HepG2 (cell line): ENCODE results near the gene NEBL. TPM values are rescaled to one million over a fixed set of nuclear protein-coding genes. Genes with fewer than 3 reads are reported as not detected.

ENCODE experiments used
- ATAC-seq: fragments of 200-7000 bp; cut with Tn5 transposase; 3 replicates; pipeline ENCODE4 v1.9.1; 2020; ENCODE audit warnings: mild to moderate bottlenecking, moderate library complexity
- BruUV-seq: library from RNA; stranded (reverse); fragments of 400-500 nt; replicated peaks from 2 replicates; lab custom pipeline; 2021; lab: Mats Ljungman, UMichigan
- CTCF ChIA-PET: fragments of 300-600 bp; formaldehyde crosslinking; extraction: SDS; loops from one replicate; lab custom pipeline; 2021; ENCODE audit warnings: low total read pairs, inconsistent platforms, low intra/inter-chr PET ratio; lab: Yijun Ruan, JAX
- POLR2A ChIA-PET: fragments of 350-600 bp; sonication (Branson Sonifier 250); formaldehyde crosslinking; loops from one replicate; lab custom pipeline; 2020; ENCODE audit warnings: antibody characterized with exemption, inconsistent platforms; lab: Yijun Ruan, JAX
- DNase-seq: peaks from one replicate; pipeline ENCODE4 v3.0.0-alpha.2; 2015; ENCODE audit warnings: low spot score
- FAIRE-seq: peaks from 3 replicates; lab custom pipeline; 2011; peaks lifted over from hg19 to GRCh38; lab: Jason Lieb, UNC
- H2AFZ ChIP-seq: one replicate; pipeline ENCODE4 v1.6.1; 2011; ENCODE audit warnings: low read length, inconsistent platforms
- H3K27ac ChIP-seq: fragments of 300-600 bp; 3 replicates; pipeline ENCODE4 v1.8.0; 2011; ENCODE audit warnings: mixed run types, mild to moderate bottlenecking, mixed read lengths, low read length, inconsistent platforms; ENCODE audit not compliant: insufficient read depth; ENCODE audit errors: extremely low read length
- H3K27me3 ChIP-seq, 2 experiments: fragments of 200-600 bp in 1 of 2; 2 replicates in 1 of 2; 3 replicates in 1 of 2; pipeline versions ENCODE4 v1.6.0 to v1.8.0; 2011; ENCODE audit warnings: low read length in 2 of 2, mild to moderate bottlenecking in 2 of 2, moderate library complexity in 2 of 2, inconsistent platforms in 1 of 2; ENCODE audit not compliant: insufficient read depth in 2 of 2, control insufficient read depth in 1 of 2
- H3K36me3 ChIP-seq, 2 experiments: fragments of 200-600 bp in 1 of 2; replicated peaks in 1 of 2; 2 replicates in 1 of 2; 3 replicates in 1 of 2; pipeline versions ENCODE4 v1.5.1 to v1.8.0; 2011; ENCODE audit warnings: low read length in 2 of 2, inconsistent platforms in 1 of 2; ENCODE audit not compliant: insufficient read depth in 2 of 2, control insufficient read depth in 1 of 2
- H3K4me1 ChIP-seq: 2 replicates; pipeline ENCODE4 v1.5.1; 2012; ENCODE audit warnings: low read length, inconsistent platforms; ENCODE audit not compliant: insufficient read depth
- H3K4me2 ChIP-seq: 2 replicates; pipeline ENCODE4 v1.6.0; 2011; ENCODE audit warnings: low read depth, low read length, inconsistent platforms
- H3K4me3 ChIP-seq, 3 experiments: fragments of 200-600 bp in 1 of 3; sonication (generic), shearing (Covaris generic) in 1 of 3; replicated peaks in 1 of 3; 2 replicates each; pipeline ENCODE4 v1.5.1; 2011 to 2016; ENCODE audit warnings: low read length in 3 of 3, inconsistent platforms in 2 of 3, low read depth in 2 of 3, mild to moderate bottlenecking in 2 of 3, control low read depth in 1 of 3, mixed read lengths in 1 of 3; ENCODE audit not compliant: insufficient read depth in 1 of 3
- H3K79me2 ChIP-seq: one replicate; pipeline ENCODE4 v1.6.1; 2011; ENCODE audit warnings: low read length, inconsistent platforms; ENCODE audit not compliant: insufficient read depth
- H3K9ac ChIP-seq: 2 replicates; pipeline ENCODE4 v1.6.0; 2011; ENCODE audit warnings: mild to moderate bottlenecking, low read depth, low read length, inconsistent platforms; ENCODE audit not compliant: insufficient read depth
- H3K9me3 ChIP-seq: 2 replicates; pipeline ENCODE4 v1.5.1; 2012; ENCODE audit warnings: mild to moderate bottlenecking, low read length
- H4K20me1 ChIP-seq: 2 replicates; pipeline ENCODE4 v1.6.0; 2011; ENCODE audit warnings: inconsistent platforms, mild to moderate bottlenecking, low read length, moderate library complexity; ENCODE audit not compliant: insufficient read depth
- CC2D1A ChIP-seq: sonication (generic); formaldehyde crosslinking; IDR thresholded peaks from 2 replicates; pipeline ENCODE4 v1.8.1; 2023; ENCODE audit warnings: mild to moderate bottlenecking, missing genetic modification reagents
- MAFF ChIP-seq: IDR thresholded peaks from 2 replicates; pipeline ENCODE4 v1.6.1; 2011; ENCODE audit warnings: low read depth, low read length, improper control_type of control experiment
- MAFK ChIP-seq, 2 experiments: IDR thresholded peaks in 1 of 2; conservative IDR thresholded peaks in 1 of 2; 2 replicates each; pipeline ENCODE4 v1.6.1; 2011; ENCODE audit warnings: improper control_type of control experiment in 2 of 2, low read length in 2 of 2
- NFYC ChIP-seq: IDR thresholded peaks from 2 replicates; pipeline ENCODE4 v1.6.1; 2016; ENCODE audit warnings: missing genetic modification reagents, missing compliant biosample characterization
- PAWR ChIP-seq: sonication (generic); formaldehyde crosslinking; IDR thresholded peaks from 2 replicates; pipeline ENCODE4 v1.4.0; 2020; ENCODE audit warnings: missing genetic modification reagents, mild to moderate bottlenecking, borderline replicate concordance
- POLR2AphosphoS2 ChIP-seq: IDR thresholded peaks from 2 replicates; pipeline ENCODE4 v1.6.1; 2011; ENCODE audit warnings: low read depth, low read length, improper control_type of control experiment
- ZNF20 ChIP-seq: sonication (generic); formaldehyde crosslinking; IDR thresholded peaks from 2 replicates; pipeline ENCODE4 v1.4.0; 2020; ENCODE audit warnings: mild to moderate bottlenecking, moderate library complexity, missing genetic modification reagents
- ZNF615 ChIP-seq: sonication (generic); formaldehyde crosslinking; IDR thresholded peaks from 2 replicates; pipeline ENCODE4 v1.5.0; 2020; ENCODE audit warnings: mild to moderate bottlenecking, missing genetic modification reagents, borderline replicate concordance
- ZNF768 ChIP-seq: sonication (generic); formaldehyde crosslinking; IDR thresholded peaks from 2 replicates; pipeline ENCODE4 v1.4.0; 2020; ENCODE audit warnings: missing genetic modification reagents
- WGBS: methylation state at CpG from one replicate; pipeline ENCODE4 v1.1.6; 2017; ENCODE audit warnings: low lambda C conversion rate; 5-methylcytosine and 5-hydroxymethylcytosine counted together
- in situ Hi-C: cut with HindIII; loops from 2 replicates; pipeline ENCODE4 v1.10.0; 2017; ENCODE audit warnings: low pct_unique_long_range_greater_than_20kb; ENCODE audit not compliant: extremely low pct_ligation_motif_present
- intact Hi-C: fragments of 100-400 bp; cut with micrococcal nuclease; formaldehyde crosslinking; loops from one replicate; pipeline ENCODE4 v1.10.0; 2022; ENCODE audit not compliant: unreplicated experiment
- polyA plus RNA-seq, 8 experiments: library from polyadenylated mRNA; depleted of rRNA in 3 of 8; stranded (reverse) in 7 of 8; unstranded in 1 of 8; fragments of >200 nt; fragmentation: Illumina TruSeq in 4 of 8; extraction: Trizol in 4 of 8; gene quantifications; 2 replicates each; pipeline versions ENCODE4 v1.2.1 to v1.2.3, GENCODE V29; 2011 to 2016; ENCODE audit warnings: low read depth in 4 of 8, missing spikeins in 1 of 8, mixed read lengths in 1 of 8; ENCODE audit not compliant: insufficient read depth in 1 of 8
- total RNA-seq, 5 experiments: library from RNA; depleted of rRNA; stranded (reverse); fragments of >200 nt; fragmentation: Illumina TruSeq; extraction: Trizol; gene quantifications; 2 replicates each; pipeline ENCODE4 v1.2.3, GENCODE V29; 2016; ENCODE audit warnings: low read depth in 1 of 5
- TF ChIP-seq, protein P1 (sequence below): sonication (generic); formaldehyde crosslinking; IDR thresholded peaks from 2 replicates; pipeline ENCODE4 v1.4.0; 2020; ENCODE audit warnings: missing genetic modification reagents, borderline replicate concordance

The NEBL gene
- total and polyA plus RNA-seq, 2 of the 13 experiments (the other 11 are each of a cell fraction or from before 2014, with no cell fraction given) = not detected

GRCh38 chr10:20806487-20806886, 90.6 kb downstream of the NEBL start:
- no peak overlapping the region for H3K4me3 ChIP-seq
- BruUV-seq = no TSS peak
- no peaks in the 10 kb centered on the region for H4K20me1 ChIP-seq
- H3K27me3 ChIP-seq = no peaks in the 10 kb centered on the region
- ATAC-seq (no peak), DNase-seq (no peak), FAIRE-seq (no peak)
- in situ Hi-C loops (no loop called here), intact Hi-C loops (no loop called here)
- CTCF ChIA-PET = no interaction called here
- H2AFZ ChIP-seq = no peak overlapping the region
- H3K9ac ChIP-seq = no peak overlapping the region
- POLR2A ChIA-PET = no interaction called here
- no peak overlapping the region for H3K27ac ChIP-seq
- H3K36me3 ChIP-seq = no peaks in the 10 kb centered on the region
- H3K4me2 ChIP-seq = no peak overlapping the region
- H3K79me2 ChIP-seq = no peaks in the 10 kb centered on the region
- H3K9me3 ChIP-seq = no peaks in the 10 kb centered on the region
- TF ChIP-seq POLR2AphosphoS2 = no peak
- no peak for TF ChIP-seq ZNF615
- TF ChIP-seq NFYC (CRISPR knock-in tag) = no peak
- TF ChIP-seq ZNF768 (CRISPR knock-in tag) = no peak
- no peak for TF ChIP-seq PAWR (CRISPR knock-in tag)
- no peak for TF ChIP-seq CC2D1A
- no peak for TF ChIP-seq ZNF20
- no peaks in the 10 kb centered on the region for H3K4me1 ChIP-seq
- WGBS = 5% methylated on average over 3 of the region's 3 CpGs

DNA sequence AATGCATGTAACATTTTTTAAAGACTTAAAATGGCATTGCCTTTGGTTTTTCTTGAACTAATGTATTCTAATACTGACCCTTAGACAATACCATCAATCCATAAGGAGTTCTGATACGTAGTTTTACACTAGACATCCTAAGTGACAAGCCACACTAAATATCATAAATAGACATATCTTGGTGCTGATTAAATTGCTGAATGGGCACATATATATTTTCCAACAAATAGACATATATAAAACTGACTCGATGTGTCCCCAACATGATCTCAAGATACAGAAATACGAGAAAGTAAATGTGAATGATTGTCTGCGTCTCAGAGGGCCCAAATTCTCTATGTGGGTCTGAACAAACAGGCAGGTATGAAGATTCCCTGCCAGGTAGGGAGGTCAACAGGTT, 99.8 kb downstream of the NEBL start:
- H3K27me3 ChIP-seq = peaks cover 0 to 6% of the 10 kb centered on the region in 2 experiments; a peak in 1 of 5 replicates
- H3K27ac ChIP-seq = no peak overlapping the region
- no peak for FAIRE-seq
- no peak for ATAC-seq
- H3K9ac ChIP-seq = no peak overlapping the region
- H3K4me2 ChIP-seq = no peak overlapping the region
- in situ Hi-C loops (no loop called here), intact Hi-C loops (no loop called here)
- no peak for DNase-seq
- H3K79me2 ChIP-seq = no peaks in the 10 kb centered on the region
- H2AFZ ChIP-seq = no peak overlapping the region
- TF ChIP-seq, protein P1, sequence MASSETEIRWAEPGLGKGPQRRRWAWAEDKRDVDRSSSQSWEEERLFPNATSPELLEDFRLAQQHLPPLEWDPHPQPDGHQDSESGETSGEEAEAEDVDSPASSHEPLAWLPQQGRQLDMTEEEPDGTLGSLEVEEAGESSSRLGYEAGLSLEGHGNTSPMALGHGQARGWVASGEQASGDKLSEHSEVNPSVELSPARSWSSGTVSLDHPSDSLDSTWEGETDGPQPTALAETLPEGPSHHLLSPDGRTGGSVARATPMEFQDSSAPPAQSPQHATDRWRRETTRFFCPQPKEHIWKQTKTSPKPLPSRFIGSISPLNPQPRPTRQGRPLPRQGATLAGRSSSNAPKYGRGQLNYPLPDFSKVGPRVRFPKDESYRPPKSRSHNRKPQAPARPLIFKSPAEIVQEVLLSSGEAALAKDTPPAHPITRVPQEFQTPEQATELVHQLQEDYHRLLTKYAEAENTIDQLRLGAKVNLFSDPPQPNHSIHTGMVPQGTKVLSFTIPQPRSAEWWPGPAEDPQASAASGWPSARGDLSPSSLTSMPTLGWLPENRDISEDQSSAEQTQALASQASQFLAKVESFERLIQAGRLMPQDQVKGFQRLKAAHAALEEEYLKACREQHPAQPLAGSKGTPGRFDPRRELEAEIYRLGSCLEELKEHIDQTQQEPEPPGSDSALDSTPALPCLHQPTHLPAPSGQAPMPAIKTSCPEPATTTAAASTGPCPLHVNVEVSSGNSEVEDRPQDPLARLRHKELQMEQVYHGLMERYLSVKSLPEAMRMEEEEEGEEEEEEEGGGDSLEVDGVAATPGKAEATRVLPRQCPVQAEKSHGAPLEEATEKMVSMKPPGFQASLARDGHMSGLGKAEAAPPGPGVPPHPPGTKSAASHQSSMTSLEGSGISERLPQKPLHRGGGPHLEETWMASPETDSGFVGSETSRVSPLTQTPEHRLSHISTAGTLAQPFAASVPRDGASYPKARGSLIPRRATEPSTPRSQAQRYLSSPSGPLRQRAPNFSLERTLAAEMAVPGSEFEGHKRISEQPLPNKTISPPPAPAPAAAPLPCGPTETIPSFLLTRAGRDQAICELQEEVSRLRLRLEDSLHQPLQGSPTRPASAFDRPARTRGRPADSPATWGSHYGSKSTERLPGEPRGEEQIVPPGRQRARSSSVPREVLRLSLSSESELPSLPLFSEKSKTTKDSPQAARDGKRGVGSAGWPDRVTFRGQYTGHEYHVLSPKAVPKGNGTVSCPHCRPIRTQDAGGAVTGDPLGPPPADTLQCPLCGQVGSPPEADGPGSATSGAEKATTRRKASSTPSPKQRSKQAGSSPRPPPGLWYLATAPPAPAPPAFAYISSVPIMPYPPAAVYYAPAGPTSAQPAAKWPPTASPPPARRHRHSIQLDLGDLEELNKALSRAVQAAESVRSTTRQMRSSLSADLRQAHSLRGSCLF (CRISPR knock-in tag) = no peak
- TF ChIP-seq MAFF (peak; percentile 81), MAFK (conservative IDR thresholded peaks at IDR 0.05 in 1 of 2, IDR thresholded peaks at IDR 0.05 in 1 of 2; ENCODE audit: low read length in 2 of 2) (peak; percentile 71 to 87)
- H3K4me1 ChIP-seq = no peaks in the 10 kb centered on the region
- no peaks in the 10 kb centered on the region for H3K36me3 ChIP-seq
- no TSS peak for BruUV-seq
- ChIA-PET POLR2A (no interaction called here), CTCF (no interaction called here)
- no peak overlapping the region for H3K4me3 ChIP-seq
- no peaks in the 10 kb centered on the region for H4K20me1 ChIP-seq
- no peaks in the 10 kb centered on the region for H3K9me3 ChIP-seq
- WGBS = 0% methylated on average over 4 of the region's 4 CpGs
